Measurements from ENCODE around the gene SLC2A13. TPM values are rescaled to one million over a fixed set of nuclear protein-coding genes. Genes with fewer than 3 reads are reported as not detected.

The SLC2A13 gene
- total RNA-seq, 2 donors from 2014 or later: 5.9 to 13.7 TPM

GRCh38 chr12:39782026-39782545 lies 323.8 kb downstream of the SLC2A13 start:
- Histone ChIP-seq H3K4me1 (replicated peaks) (no peaks in the 10 kb centered on the region), H3K4me3 (no peak overlapping the region), H3K9me3 (no peaks in the 10 kb centered on the region), H3K36me3 (no peaks in the 10 kb centered on the region), H3K27ac (no peak overlapping the region), H3K27me3 (replicated peaks; ENCODE audit: insufficient read depth) (no peaks in the 10 kb centered on the region)
- intact Hi-C loops (cut with DNase I): no loop called here
- TF ChIP-seq POLR2A (IDR thresholded peaks at IDR 0.05): no peak
- TF ChIP-seq, protein P1, sequence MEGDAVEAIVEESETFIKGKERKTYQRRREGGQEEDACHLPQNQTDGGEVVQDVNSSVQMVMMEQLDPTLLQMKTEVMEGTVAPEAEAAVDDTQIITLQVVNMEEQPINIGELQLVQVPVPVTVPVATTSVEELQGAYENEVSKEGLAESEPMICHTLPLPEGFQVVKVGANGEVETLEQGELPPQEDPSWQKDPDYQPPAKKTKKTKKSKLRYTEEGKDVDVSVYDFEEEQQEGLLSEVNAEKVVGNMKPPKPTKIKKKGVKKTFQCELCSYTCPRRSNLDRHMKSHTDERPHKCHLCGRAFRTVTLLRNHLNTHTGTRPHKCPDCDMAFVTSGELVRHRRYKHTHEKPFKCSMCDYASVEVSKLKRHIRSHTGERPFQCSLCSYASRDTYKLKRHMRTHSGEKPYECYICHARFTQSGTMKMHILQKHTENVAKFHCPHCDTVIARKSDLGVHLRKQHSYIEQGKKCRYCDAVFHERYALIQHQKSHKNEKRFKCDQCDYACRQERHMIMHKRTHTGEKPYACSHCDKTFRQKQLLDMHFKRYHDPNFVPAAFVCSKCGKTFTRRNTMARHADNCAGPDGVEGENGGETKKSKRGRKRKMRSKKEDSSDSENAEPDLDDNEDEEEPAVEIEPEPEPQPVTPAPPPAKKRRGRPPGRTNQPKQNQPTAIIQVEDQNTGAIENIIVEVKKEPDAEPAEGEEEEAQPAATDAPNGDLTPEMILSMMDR (IDR thresholded peaks at IDR 0.05): no peak
- no peak for TF ChIP-seq POLR2AphosphoS5 (IDR thresholded peaks at IDR 0.05)
- no peak for DNase-seq (ENCODE audit: low spot score)
- WGBS: 69% methylated on average over 7 of the region's 7 CpGs

DNA sequence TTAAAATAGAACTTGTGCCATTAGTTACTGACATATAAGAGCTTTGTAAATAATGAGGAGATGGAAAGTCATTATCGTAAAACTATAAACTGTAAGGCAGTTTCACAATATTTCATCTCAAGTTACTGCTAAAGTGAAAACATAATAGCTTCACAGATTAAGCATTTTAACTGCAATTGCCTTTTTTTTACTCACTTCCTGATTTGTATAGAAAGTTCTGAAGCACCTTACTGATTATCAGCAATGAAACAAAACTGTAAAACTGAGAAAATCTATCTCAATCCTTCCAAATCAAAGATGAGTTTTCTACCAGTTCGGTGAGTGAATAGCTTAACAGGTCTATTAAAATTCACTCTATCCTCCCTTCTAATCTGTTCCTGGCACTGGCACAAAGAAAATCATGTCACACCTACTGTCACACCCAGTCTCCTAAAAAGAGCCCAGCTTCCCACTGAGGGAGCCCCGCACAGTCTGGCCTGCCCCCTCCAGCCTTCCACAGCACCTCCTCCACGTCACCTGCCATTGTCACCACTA lies 324.9 kb downstream of the SLC2A13 start:
- no peak overlapping the region for H3K27ac ChIP-seq
- no peak for DNase-seq (ENCODE audit: low spot score)
- intact Hi-C loops (cut with DNase I): no loop called here

DNA sequence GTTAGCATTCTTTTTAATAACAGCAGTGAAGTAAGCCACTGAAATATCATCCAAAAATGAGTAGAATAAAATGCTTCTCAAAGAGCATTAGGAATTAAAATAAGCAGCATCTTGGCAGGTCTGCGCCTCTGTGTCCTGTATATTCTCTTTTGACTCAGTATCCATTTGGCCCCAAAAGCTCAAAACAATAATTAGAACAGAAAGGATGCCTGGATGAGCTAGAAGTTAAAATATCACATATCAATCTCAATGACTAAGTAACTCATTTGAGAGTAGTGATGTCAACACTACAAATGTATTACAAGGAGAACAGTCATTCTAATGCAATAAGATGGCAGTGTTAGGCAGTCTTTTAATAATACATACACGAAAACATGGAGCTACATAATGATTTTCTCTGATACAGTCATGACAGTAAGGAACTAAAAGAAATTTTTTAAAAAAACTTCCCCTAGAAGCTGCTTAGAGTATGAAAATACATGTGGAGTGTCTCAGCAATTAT lies 325.4 kb downstream of the SLC2A13 start:
- no peak for DNase-seq (ENCODE audit: low spot score)
- no peak overlapping the region for H3K4me3 ChIP-seq
- no peaks in the 10 kb centered on the region for H3K27me3 ChIP-seq (replicated peaks; ENCODE audit: insufficient read depth)
- WGBS: 56% methylated on average over 2 of the region's 2 CpGs
- H3K4me1 ChIP-seq (replicated peaks): no peaks in the 10 kb centered on the region
- H3K27ac ChIP-seq: no peak overlapping the region
- TF ChIP-seq POLR2AphosphoS5 (IDR thresholded peaks at IDR 0.05) (no peak), POLR2A (IDR thresholded peaks at IDR 0.05) (no peak)
- TF ChIP-seq, protein P1 (IDR thresholded peaks at IDR 0.05): no peak
- H3K9me3 ChIP-seq: no peaks in the 10 kb centered on the region
- intact Hi-C loops (cut with DNase I): no loop called here
- H3K36me3 ChIP-seq: no peaks in the 10 kb centered on the region

More for the DNA sequence above, 324.9 kb downstream of the SLC2A13 start:
- Histone ChIP-seq H3K27me3 (replicated peaks; ENCODE audit: insufficient read depth) (no peaks in the 10 kb centered on the region), H3K4me3 (no peak overlapping the region), H3K4me1 (replicated peaks) (no peaks in the 10 kb centered on the region), H3K36me3 (no peaks in the 10 kb centered on the region), H3K9me3 (no peaks in the 10 kb centered on the region)
- WGBS: 18% methylated on average over 4 of the region's 4 CpGs
- TF ChIP-seq, protein P1 (IDR thresholded peaks at IDR 0.05): no peak
- TF ChIP-seq POLR2A (IDR thresholded peaks at IDR 0.05) (no peak), POLR2AphosphoS5 (IDR thresholded peaks at IDR 0.05) (no peak)

DNA sequence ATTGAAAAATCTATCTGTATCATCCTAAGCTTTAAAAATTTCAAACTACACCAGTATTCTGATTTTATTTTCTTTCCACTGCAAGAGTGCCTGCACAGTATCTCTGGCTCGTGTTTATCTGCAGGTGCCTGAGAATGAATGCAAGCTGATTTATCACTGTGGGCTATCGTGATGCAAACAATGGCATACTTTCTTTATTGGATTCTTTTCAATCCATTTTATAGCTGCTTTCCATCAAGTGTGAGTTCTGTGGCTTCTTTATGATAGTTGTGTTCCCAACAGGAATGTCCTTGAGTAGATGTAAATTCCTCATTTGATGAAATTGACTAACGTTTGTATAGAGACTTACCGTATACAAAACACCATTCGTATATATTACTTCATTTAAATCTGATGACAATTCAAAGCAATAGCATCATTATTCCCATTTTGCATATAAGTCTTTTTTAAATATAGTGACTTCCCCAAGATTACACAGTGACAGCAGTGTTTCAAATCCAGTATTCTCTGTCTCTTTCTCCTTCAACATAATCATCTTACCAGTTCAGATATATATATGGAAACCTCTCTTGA lies 326.0 kb downstream of the SLC2A13 start:
- H3K27ac ChIP-seq: no peak overlapping the region
- no peak for DNase-seq (ENCODE audit: low spot score)
- H3K27me3 ChIP-seq (replicated peaks; ENCODE audit: insufficient read depth): no peaks in the 10 kb centered on the region
- TF ChIP-seq, protein P1 (IDR thresholded peaks at IDR 0.05): no peak
- TF ChIP-seq POLR2A (IDR thresholded peaks at IDR 0.05) (no peak), POLR2AphosphoS5 (IDR thresholded peaks at IDR 0.05) (no peak)
- no peak overlapping the region for H3K4me3 ChIP-seq
- intact Hi-C loops (cut with DNase I): no loop called here
- no peaks in the 10 kb centered on the region for H3K4me1 ChIP-seq (replicated peaks)
- WGBS: 37% methylated on average over 5 of the region's 5 CpGs
- H3K9me3 ChIP-seq: no peaks in the 10 kb centered on the region
- H3K36me3 ChIP-seq: no peaks in the 10 kb centered on the region

DNA sequence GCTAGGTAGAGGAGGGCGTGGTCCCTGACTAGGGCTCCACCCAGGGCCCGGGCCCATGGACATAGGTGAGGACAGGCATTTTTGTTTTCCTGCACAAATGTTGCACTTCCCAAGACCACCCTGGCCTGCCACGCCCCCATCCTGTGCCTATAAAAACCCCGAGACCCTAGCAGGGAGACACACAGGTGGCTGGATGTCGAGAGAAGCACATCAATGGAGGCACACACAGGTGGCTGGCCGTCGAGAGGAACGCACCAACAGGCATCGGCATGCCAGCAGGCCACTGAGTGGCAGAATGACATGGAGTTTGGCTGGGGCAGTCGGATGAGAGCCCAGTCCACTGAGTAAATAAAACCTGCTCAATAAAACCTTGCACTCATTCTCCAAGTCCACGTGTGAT lies 328.4 kb downstream of the SLC2A13 start:
- no peaks in the 10 kb centered on the region for H3K9me3 ChIP-seq
- no peak overlapping the region for H3K4me3 ChIP-seq
- H3K4me1 ChIP-seq (replicated peaks): no peaks in the 10 kb centered on the region
- H3K36me3 ChIP-seq: no peaks in the 10 kb centered on the region
- DNase-seq (ENCODE audit: low spot score): peak; percentile 17
- TF ChIP-seq POLR2A (IDR thresholded peaks at IDR 0.05) (no peak), POLR2AphosphoS5 (IDR thresholded peaks at IDR 0.05) (peak; percentile 8)
- 48% methylated on average over 11 of the region's 11 CpGs for WGBS
- H3K27me3 ChIP-seq (replicated peaks; ENCODE audit: insufficient read depth): no peaks in the 10 kb centered on the region
- no peak overlapping the region for H3K27ac ChIP-seq
- intact Hi-C loops (cut with DNase I): no loop called here
